ENCODE data around the gene ENDOG. TPM values are rescaled to one million over a fixed set of nuclear protein-coding genes. Genes with fewer than 3 reads are reported as not detected.

Gene ENDOG
- total RNA-seq, 2 donors from 2014 or later, result 7.7 to 7.8 TPM

GRCh38 chr9:128809036-128809599 lies 9.2 kb upstream of the ENDOG start:
- no peaks in the 10 kb centered on the region for H3K9me3 ChIP-seq (ENCODE audit: control insufficient read depth, low read length, poor library complexity, severe bottlenecking)
- Mint-ChIP-seq H3K27ac (no peak overlapping the region), H3K4me3 (no peak overlapping the region), H3K36me3 (ENCODE audit: low read depth) (peaks cover 3% of the 10 kb centered on the region), H3K27me3 (no peaks in the 10 kb centered on the region), H3K4me1 (no peaks in the 10 kb centered on the region)
- ATAC-seq (no peak), DNase-seq (no peak)

- Mint-ChIP-seq H3K27me3 (no peaks in the 10 kb centered on the region), H3K36me3 (ENCODE audit: low read depth) (peaks cover 3% of the 10 kb centered on the region), H3K4me3 (no peak overlapping the region), H3K4me1 (no peaks in the 10 kb centered on the region), H3K27ac (no peak overlapping the region)
- DNase-seq (no peak), ATAC-seq (no peak)
- no peaks in the 10 kb centered on the region for H3K9me3 ChIP-seq (ENCODE audit: control insufficient read depth, low read length, poor library complexity, severe bottlenecking)
These were observed 8.5 kb upstream of the ENDOG start for GRCh38 chr9:128809831-128810230.

- H3K9me3 ChIP-seq (ENCODE audit: control insufficient read depth, low read length, poor library complexity, severe bottlenecking), result no peaks in the 10 kb centered on the region
- H3K36me3 Mint-ChIP-seq (ENCODE audit: low read depth), result peaks cover 3% of the 10 kb centered on the region
- H3K4me1 Mint-ChIP-seq, result no peaks in the 10 kb centered on the region
- H3K27me3 Mint-ChIP-seq, result no peaks in the 10 kb centered on the region
- no peak overlapping the region for H3K4me3 Mint-ChIP-seq
- no peak for ATAC-seq
- peak overlapping the region; percentile 37 for H3K27ac Mint-ChIP-seq
- DNase-seq, result no peak
These were observed 7.4 kb upstream of the ENDOG start for GRCh38 chr9:128810873-128811272.

- H3K4me1 Mint-ChIP-seq, result peaks cover 13% of the 10 kb centered on the region
- H3K9me3 ChIP-seq (ENCODE audit: control insufficient read depth, low read length, poor library complexity, severe bottlenecking), result no peaks in the 10 kb centered on the region
- DNase-seq (peak; percentile 16 to 33 (median 27)), ATAC-seq (peak; percentile 46)
- no peak overlapping the region for H3K27ac Mint-ChIP-seq
- peak overlapping the region; percentile 80 for H3K4me3 Mint-ChIP-seq
- H3K27me3 Mint-ChIP-seq, result no peaks in the 10 kb centered on the region
- H3K36me3 Mint-ChIP-seq (ENCODE audit: low read depth), result no peaks in the 10 kb centered on the region
These were observed 777 bp downstream of the ENDOG start for GRCh38 chr9:128818839-128819715.

- H3K27ac Mint-ChIP-seq, result peak overlapping the region; percentile 54
- no peak for ATAC-seq
- peaks cover 13% of the 10 kb centered on the region for H3K4me1 Mint-ChIP-seq
- no peak for DNase-seq
- no peaks in the 10 kb centered on the region for H3K27me3 Mint-ChIP-seq
- no peaks in the 10 kb centered on the region for H3K36me3 Mint-ChIP-seq (ENCODE audit: low read depth)
- no peaks in the 10 kb centered on the region for H3K9me3 ChIP-seq (ENCODE audit: control insufficient read depth, low read length, poor library complexity, severe bottlenecking)
- peak overlapping the region; percentile 80 for H3K4me3 Mint-ChIP-seq
These were observed 1.7 kb downstream of the ENDOG start for GRCh38 chr9:128819716-128820664.

- H3K4me1 Mint-ChIP-seq, result peaks cover 13% of the 10 kb centered on the region
- peak overlapping the region; percentile 54 for H3K27ac Mint-ChIP-seq
- H3K4me3 Mint-ChIP-seq, result peak overlapping the region; percentile 57
- no peaks in the 10 kb centered on the region for H3K9me3 ChIP-seq (ENCODE audit: control insufficient read depth, low read length, poor library complexity, severe bottlenecking)
- H3K27me3 Mint-ChIP-seq, result no peaks in the 10 kb centered on the region
- no peaks in the 10 kb centered on the region for H3K36me3 Mint-ChIP-seq (ENCODE audit: low read depth)
- no peak for DNase-seq
- no peak for ATAC-seq
These were observed 2.6 kb downstream of the ENDOG start for GRCh38 chr9:128820665-128821583.

GRCh38 chr9:128821584-128822406 lies 3.5 kb downstream of the ENDOG start:
- H3K9me3 ChIP-seq (ENCODE audit: control insufficient read depth, low read length, poor library complexity, severe bottlenecking), result no peaks in the 10 kb centered on the region
- H3K4me1 Mint-ChIP-seq, result peaks cover 13% of the 10 kb centered on the region
- H3K36me3 Mint-ChIP-seq (ENCODE audit: low read depth), result no peaks in the 10 kb centered on the region
- H3K27me3 Mint-ChIP-seq, result no peaks in the 10 kb centered on the region
- ATAC-seq (no peak), DNase-seq (no peak)
- H3K4me3 Mint-ChIP-seq, result no peak overlapping the region
- peak overlapping the region; percentile 54 for H3K27ac Mint-ChIP-seq

- H3K4me1 Mint-ChIP-seq, result peaks cover 13% of the 10 kb centered on the region
These were observed 4.2 kb downstream of the ENDOG start for GRCh38 chr9:128822407-128823042.

GRCh38 chr9:128823362-128823902 lies 5.1 kb downstream of the ENDOG start:
- no peaks in the 10 kb centered on the region for H3K9me3 ChIP-seq (ENCODE audit: control insufficient read depth, low read length, poor library complexity, severe bottlenecking)
- H3K27ac Mint-ChIP-seq, result no peak overlapping the region
- DNase-seq (no peak), ATAC-seq (no peak)
- peaks cover 13% of the 10 kb centered on the region for H3K4me1 Mint-ChIP-seq
- H3K27me3 Mint-ChIP-seq, result no peaks in the 10 kb centered on the region
- no peak overlapping the region for H3K4me3 Mint-ChIP-seq
- no peaks in the 10 kb centered on the region for H3K36me3 Mint-ChIP-seq (ENCODE audit: low read depth)

More at GRCh38 chr9:128822407-128823042, 4.2 kb downstream of the ENDOG start:
- DNase-seq (no peak), ATAC-seq (no peak)
- no peaks in the 10 kb centered on the region for H3K27me3 Mint-ChIP-seq
- H3K36me3 Mint-ChIP-seq (ENCODE audit: low read depth), result no peaks in the 10 kb centered on the region
- H3K27ac Mint-ChIP-seq, result no peak overlapping the region
- H3K4me3 Mint-ChIP-seq, result no peak overlapping the region
- H3K9me3 ChIP-seq (ENCODE audit: control insufficient read depth, low read length, poor library complexity, severe bottlenecking), result no peaks in the 10 kb centered on the region

- no peaks in the 10 kb centered on the region for H3K9me3 ChIP-seq (ENCODE audit: control insufficient read depth, low read length, poor library complexity, severe bottlenecking)
- Mint-ChIP-seq H3K4me1 (peaks cover 17% of the 10 kb centered on the region), H3K36me3 (ENCODE audit: low read depth) (no peaks in the 10 kb centered on the region), H3K27me3 (no peaks in the 10 kb centered on the region), H3K4me3 (no peak overlapping the region), H3K27ac (no peak overlapping the region)
- DNase-seq (no peak), ATAC-seq (no peak)
These were observed 5.7 kb downstream of the ENDOG start for GRCh38 chr9:128823903-128824406.

- DNase-seq (no peak), ATAC-seq (no peak)
- Mint-ChIP-seq H3K4me1 (peaks cover 17% of the 10 kb centered on the region), H3K27ac (no peak overlapping the region), H3K36me3 (ENCODE audit: low read depth) (no peaks in the 10 kb centered on the region), H3K4me3 (no peak overlapping the region), H3K27me3 (no peaks in the 10 kb centered on the region)
- H3K9me3 ChIP-seq (ENCODE audit: control insufficient read depth, low read length, poor library complexity, severe bottlenecking), result no peaks in the 10 kb centered on the region
These were observed 6.6 kb downstream of the ENDOG start for GRCh38 chr9:128824911-128825310.

Measured in T-helper 17 cell (primary cell).